NT2/D1 (cell line): ENCODE results near the gene SYVN1.

Experiments
- DNase-seq: peaks from one replicate; pipeline ENCODE4 v3.0.0-alpha.2; 2011; ENCODE audit warnings: low read depth, low spot score
- H3K27me3 ChIP-seq: 2 replicates; pipeline ENCODE4 v1.6.0; 2011; ENCODE audit warnings: mild to moderate bottlenecking; ENCODE audit not compliant: insufficient read length, insufficient read depth
- H3K36me3 ChIP-seq: 2 replicates; pipeline ENCODE4 v1.6.1; 2011; ENCODE audit warnings: mild to moderate bottlenecking, low read length, mixed read lengths; ENCODE audit not compliant: insufficient read depth, insufficient read length
- H3K4me1 ChIP-seq: 2 replicates; pipeline ENCODE4 v1.5.1; 2011; ENCODE audit not compliant: insufficient read depth, insufficient read length
- H3K4me3 ChIP-seq: 2 replicates; pipeline ENCODE4 v1.5.1; 2011; ENCODE audit warnings: low read depth; ENCODE audit not compliant: insufficient read length
- H3K9ac ChIP-seq: 2 replicates; pipeline ENCODE4 v1.6.0; 2011; ENCODE audit warnings: low read depth; ENCODE audit not compliant: insufficient read length
- H3K9me3 ChIP-seq: 2 replicates; pipeline ENCODE4 v1.5.1; 2011; ENCODE audit warnings: mild to moderate bottlenecking, low read length; ENCODE audit not compliant: insufficient read depth
- SUZ12 ChIP-seq: IDR thresholded peaks from 2 replicates; pipeline ENCODE4 v1.6.1; 2011; ENCODE audit not compliant: insufficient read length, insufficient read depth; ENCODE audit errors: extremely low read depth
- YY1 ChIP-seq: IDR thresholded peaks from 2 replicates; pipeline ENCODE4 v1.6.1; 2011; ENCODE audit not compliant: insufficient read length, insufficient read depth
- ZNF274 ChIP-seq: IDR thresholded peaks from 2 replicates; pipeline ENCODE4 v1.6.1; 2011; ENCODE audit warnings: mild to moderate bottlenecking, low read depth, low read length

The SYVN1 gene

GRCh38 chr11:65160643-65161042, 26.3 kb upstream of the SYVN1 start:
- H3K9ac ChIP-seq: no peak overlapping the region
- H3K27me3 ChIP-seq: no peaks in the 10 kb centered on the region
- DNase-seq: no peak
- no peaks in the 10 kb centered on the region for H3K9me3 ChIP-seq
- TF ChIP-seq SUZ12 (no peak), YY1 (no peak), ZNF274 (no peak)
- no peaks in the 10 kb centered on the region for H3K36me3 ChIP-seq
- H3K4me3 ChIP-seq: no peak overlapping the region
- H3K4me1 ChIP-seq: no peaks in the 10 kb centered on the region

- Histone ChIP-seq H3K4me3 (no peak overlapping the region), H3K4me1 (no peaks in the 10 kb centered on the region), H3K9me3 (no peaks in the 10 kb centered on the region), H3K27me3 (no peaks in the 10 kb centered on the region), H3K9ac (no peak overlapping the region), H3K36me3 (no peaks in the 10 kb centered on the region)
- TF ChIP-seq SUZ12: no peak
- TF ChIP-seq ZNF274: no peak
- no peak for TF ChIP-seq YY1
- DNase-seq: no peak
These were observed 24.7 kb upstream of the SYVN1 start for GRCh38 chr11:65159012-65159411.

GRCh38 chr11:65157336-65157735, 23.0 kb upstream of the SYVN1 start:
- no peak overlapping the region for H3K4me3 ChIP-seq
- H3K9ac ChIP-seq: no peak overlapping the region
- H3K36me3 ChIP-seq: no peaks in the 10 kb centered on the region
- H3K27me3 ChIP-seq: no peaks in the 10 kb centered on the region
- TF ChIP-seq SUZ12 (no peak), ZNF274 (no peak), YY1 (no peak)
- H3K4me1 ChIP-seq: no peaks in the 10 kb centered on the region
- DNase-seq: no peak
- no peaks in the 10 kb centered on the region for H3K9me3 ChIP-seq

- Histone ChIP-seq H3K4me1 (no peaks in the 10 kb centered on the region), H3K9me3 (no peaks in the 10 kb centered on the region), H3K36me3 (no peaks in the 10 kb centered on the region), H3K4me3 (no peak overlapping the region), H3K9ac (no peak overlapping the region), H3K27me3 (no peaks in the 10 kb centered on the region)
- no peak for TF ChIP-seq YY1
- no peak for TF ChIP-seq ZNF274
- TF ChIP-seq SUZ12: no peak
- no peak for DNase-seq
These were observed 22.6 kb upstream of the SYVN1 start for GRCh38 chr11:65156926-65157325.

- Histone ChIP-seq H3K9ac (no peak overlapping the region), H3K4me1 (no peaks in the 10 kb centered on the region), H3K4me3 (no peak overlapping the region), H3K27me3 (no peaks in the 10 kb centered on the region), H3K36me3 (no peaks in the 10 kb centered on the region), H3K9me3 (no peaks in the 10 kb centered on the region)
- TF ChIP-seq SUZ12: no peak
- no peak for TF ChIP-seq ZNF274
- TF ChIP-seq YY1: no peak
- no peak for DNase-seq
These were observed 21.9 kb upstream of the SYVN1 start for GRCh38 chr11:65156256-65156655.

GRCh38 chr11:65152122-65152521, 17.8 kb upstream of the SYVN1 start:
- Histone ChIP-seq H3K4me1 (peaks cover 7% of the 10 kb centered on the region), H3K27me3 (no peaks in the 10 kb centered on the region), H3K9ac (no peak overlapping the region), H3K9me3 (peaks cover 9% of the 10 kb centered on the region; the same call in 1 of the 2 replicates), H3K36me3 (no peaks in the 10 kb centered on the region), H3K4me3 (no peak overlapping the region)
- TF ChIP-seq ZNF274 (no peak), YY1 (no peak)
- no peak for DNase-seq

- Histone ChIP-seq H3K36me3 (no peaks in the 10 kb centered on the region), H3K9me3 (peaks cover 16% of the 10 kb centered on the region), H3K4me3 (no peak overlapping the region), H3K4me1 (peaks cover 7% of the 10 kb centered on the region), H3K27me3 (no peaks in the 10 kb centered on the region), H3K9ac (no peak overlapping the region)
- TF ChIP-seq SUZ12: no peak
- TF ChIP-seq YY1: no peak
- TF ChIP-seq ZNF274: no peak
- no peak for DNase-seq
These were observed 17.1 kb upstream of the SYVN1 start for GRCh38 chr11:65151331-65151899.
